ENCODE data around the gene TEK.
"Not testable (repeated sequence)": the region's sequence is repeated elsewhere in the genome, so short reads cannot be mapped to it uniquely, and the experiment has no call there.

Gene TEK

GRCh38 chr9:27108981-27109541 is at the start of gene TEK:
Gene TEK, plus strand, starts transcription at chr9:27109225. Its CDS starts 366 bp downstream, at chr9:27109591.
- H3K27ac Mint-ChIP-seq, result no peak within 1 kb of the TSS
- peaks cover 8% of the 10 kb centered on the region for H3K27me3 Mint-ChIP-seq
- DNase-seq, result no peak
- no peaks in the 10 kb centered on the region for H3K9me3 Mint-ChIP-seq
- H3K36me3 Mint-ChIP-seq, result no peaks in the 10 kb centered on the region
- no peak within 1 kb of the TSS for H3K4me3 Mint-ChIP-seq
- no peaks in the 10 kb centered on the region for H3K4me1 Mint-ChIP-seq
- CTCF ChIA-PET, result no interaction called here

- Mint-ChIP-seq H3K4me1 (no peaks in the 10 kb centered on the region), H3K4me3 (no peak overlapping the region), H3K36me3 (no peaks in the 10 kb centered on the region), H3K27me3 (no peaks in the 10 kb centered on the region), H3K9me3 (no peaks in the 10 kb centered on the region), H3K27ac (no peak overlapping the region)
- DNase-seq, result no peak
- CTCF ChIA-PET, result no interaction called here
These were observed 49.6 kb upstream of the TEK start for GRCh38 chr9:27059412-27059811.

GRCh38 chr9:27059907-27060306 is 49.1 kb upstream of the TEK start:
- no peaks in the 10 kb centered on the region for H3K27me3 Mint-ChIP-seq
- no peaks in the 10 kb centered on the region for H3K36me3 Mint-ChIP-seq
- H3K4me1 Mint-ChIP-seq, result no peaks in the 10 kb centered on the region
- no peak for DNase-seq
- CTCF ChIA-PET, result no interaction called here
- no peaks in the 10 kb centered on the region for H3K9me3 Mint-ChIP-seq
- no peak overlapping the region for H3K27ac Mint-ChIP-seq
- no peak overlapping the region for H3K4me3 Mint-ChIP-seq

- CTCF ChIA-PET, result no interaction called here
- H3K27me3 Mint-ChIP-seq, result no peaks in the 10 kb centered on the region
- no peak overlapping the region for H3K27ac Mint-ChIP-seq
- H3K9me3 Mint-ChIP-seq, result no peaks in the 10 kb centered on the region
- no peak overlapping the region for H3K4me3 Mint-ChIP-seq
- H3K4me1 Mint-ChIP-seq, result no peaks in the 10 kb centered on the region
- no peaks in the 10 kb centered on the region for H3K36me3 Mint-ChIP-seq
- DNase-seq, result no peak
These were observed 43.7 kb upstream of the TEK start for GRCh38 chr9:27065288-27065687.

- DNase-seq, result no peak
- Mint-ChIP-seq H3K27me3 (no peaks in the 10 kb centered on the region), H3K9me3 (peaks cover 3% of the 10 kb centered on the region)
These were observed 34.9 kb upstream of the TEK start for GRCh38 chr9:27073841-27074728.

GRCh38 chr9:27078685-27079084 is 30.3 kb upstream of the TEK start:
- no peak overlapping the region for H3K27ac Mint-ChIP-seq
- no peaks in the 10 kb centered on the region for H3K36me3 Mint-ChIP-seq
- H3K4me3 Mint-ChIP-seq, result no peak overlapping the region
- no peaks in the 10 kb centered on the region for H3K4me1 Mint-ChIP-seq
- no peak for DNase-seq
- no peaks in the 10 kb centered on the region for H3K9me3 Mint-ChIP-seq
- CTCF ChIA-PET, result no interaction called here
- H3K27me3 Mint-ChIP-seq, result no peaks in the 10 kb centered on the region

More at GRCh38 chr9:27073841-27074728, 34.9 kb upstream of the TEK start:
- no peaks in the 10 kb centered on the region for H3K4me1 Mint-ChIP-seq
- CTCF ChIA-PET, result no interaction called here
- no peaks in the 10 kb centered on the region for H3K36me3 Mint-ChIP-seq
- H3K27ac Mint-ChIP-seq, result no peak overlapping the region
- no peak overlapping the region for H3K4me3 Mint-ChIP-seq

GRCh38 chr9:27085456-27085855 is 23.6 kb upstream of the TEK start:
- no peak overlapping the region for H3K27ac Mint-ChIP-seq
- no peaks in the 10 kb centered on the region for H3K36me3 Mint-ChIP-seq
- H3K4me1 Mint-ChIP-seq, result no peaks in the 10 kb centered on the region
- H3K4me3 Mint-ChIP-seq, result no peak overlapping the region
- CTCF ChIA-PET, result no interaction called here
- DNase-seq, result no peak
- no peaks in the 10 kb centered on the region for H3K27me3 Mint-ChIP-seq
- H3K9me3 Mint-ChIP-seq, result no peaks in the 10 kb centered on the region

- DNase-seq, result no peak
- H3K27ac Mint-ChIP-seq, result no peak overlapping the region
- H3K36me3 Mint-ChIP-seq, result no peaks in the 10 kb centered on the region
- peaks cover 3% of the 10 kb centered on the region for H3K9me3 Mint-ChIP-seq
- CTCF ChIA-PET, result no interaction called here
- no peaks in the 10 kb centered on the region for H3K27me3 Mint-ChIP-seq
- no peaks in the 10 kb centered on the region for H3K4me1 Mint-ChIP-seq
- no peak overlapping the region for H3K4me3 Mint-ChIP-seq
These were observed 22.0 kb upstream of the TEK start for GRCh38 chr9:27086818-27087680.

- no peaks in the 10 kb centered on the region for H3K36me3 Mint-ChIP-seq
- peaks cover 5% of the 10 kb centered on the region for H3K27me3 Mint-ChIP-seq
- H3K27ac Mint-ChIP-seq, result no peak overlapping the region
- CTCF ChIA-PET, result no interaction called here
- H3K4me1 Mint-ChIP-seq, result no peaks in the 10 kb centered on the region
- no peak for DNase-seq
- H3K9me3 Mint-ChIP-seq, result peaks cover 3% of the 10 kb centered on the region
- no peak overlapping the region for H3K4me3 Mint-ChIP-seq
These were observed 20.0 kb upstream of the TEK start for GRCh38 chr9:27088981-27089380.

- H3K36me3 Mint-ChIP-seq, result no peaks in the 10 kb centered on the region
- no peak overlapping the region for H3K4me3 Mint-ChIP-seq
- peaks cover 9% of the 10 kb centered on the region for H3K27me3 Mint-ChIP-seq
- H3K4me1 Mint-ChIP-seq, result no peaks in the 10 kb centered on the region
- CTCF ChIA-PET, result no interaction called here
- DNase-seq, result no peak
- no peak overlapping the region for H3K27ac Mint-ChIP-seq
- H3K9me3 Mint-ChIP-seq, result peaks cover 3% of the 10 kb centered on the region
These were observed 19.3 kb upstream of the TEK start for GRCh38 chr9:27089706-27090105.

GRCh38 chr9:27090231-27090630 is 18.8 kb upstream of the TEK start:
- Mint-ChIP-seq H3K4me1 (no peaks in the 10 kb centered on the region), H3K4me3 (no peak overlapping the region), H3K9me3 (peaks cover 3% of the 10 kb centered on the region), H3K27ac (no peak overlapping the region), H3K27me3 (peaks cover 11% of the 10 kb centered on the region), H3K36me3 (no peaks in the 10 kb centered on the region)
- CTCF ChIA-PET, result no interaction called here
- no peak for DNase-seq

GRCh38 chr9:27090711-27091110 is 18.3 kb upstream of the TEK start:
- no peaks in the 10 kb centered on the region for H3K36me3 Mint-ChIP-seq
- no peaks in the 10 kb centered on the region for H3K4me1 Mint-ChIP-seq
- no peak overlapping the region for H3K4me3 Mint-ChIP-seq
- DNase-seq, result no peak
- peaks cover 11% of the 10 kb centered on the region for H3K27me3 Mint-ChIP-seq
- no peak overlapping the region for H3K27ac Mint-ChIP-seq
- peaks cover 3% of the 10 kb centered on the region for H3K9me3 Mint-ChIP-seq
- CTCF ChIA-PET, result no interaction called here

GRCh38 chr9:27092496-27092895 is 16.5 kb upstream of the TEK start:
- H3K4me1 Mint-ChIP-seq, CTCF ChIA-PET, DNase-seq, H3K4me3 Mint-ChIP-seq, H3K27ac Mint-ChIP-seq, H3K9me3 Mint-ChIP-seq, H3K36me3 Mint-ChIP-seq: not testable (repeated sequence)
- peaks cover 11% of the 10 kb centered on the region for H3K27me3 Mint-ChIP-seq

GRCh38 chr9:27093384-27094067 is 15.5 kb upstream of the TEK start:
- CTCF ChIA-PET, H3K9me3 Mint-ChIP-seq, H3K36me3 Mint-ChIP-seq, H3K27ac Mint-ChIP-seq, DNase-seq, H3K4me1 Mint-ChIP-seq, H3K4me3 Mint-ChIP-seq: not testable (repeated sequence)
- peaks cover 11% of the 10 kb centered on the region for H3K27me3 Mint-ChIP-seq
